Activated CD4-positive, alpha-beta T cell treated with anti-CD3 and anti-CD28 coated beads, Interleukin-2, amount 50 U/mL, for 24 hours (primary cell): ENCODE results near the gene GLRA1.

Source experiments
- DNase-seq, 2 donors: peaks; one replicate each; pipeline ENCODE4 v3.0.0-alpha.2; 2020; ENCODE audit warnings: low read depth in 1 of 2, low spot score in 1 of 2

The GLRA1 gene

GRCh38 chr5:151775025-151775606, 149.5 kb downstream of the GLRA1 start:
- DNase-seq = no peak

GRCh38 chr5:151773951-151774350, 150.7 kb downstream of the GLRA1 start:
- no peak for DNase-seq

- DNase-seq = no peak
Measured at GRCh38 chr5:151772846-151773561, 151.6 kb downstream of the GLRA1 start.
